GF-D8 (cell line): ENCODE data around the gene SPTA1.
A peak's percentile ranks its signal among the peaks of the same experiment; 100 is the strongest.

Source experiments
- DNase-seq: peaks from one replicate; lab custom pipeline; 2025; lab: John Stamatoyannopoulos, UW

SPTA1 gene

DNA sequence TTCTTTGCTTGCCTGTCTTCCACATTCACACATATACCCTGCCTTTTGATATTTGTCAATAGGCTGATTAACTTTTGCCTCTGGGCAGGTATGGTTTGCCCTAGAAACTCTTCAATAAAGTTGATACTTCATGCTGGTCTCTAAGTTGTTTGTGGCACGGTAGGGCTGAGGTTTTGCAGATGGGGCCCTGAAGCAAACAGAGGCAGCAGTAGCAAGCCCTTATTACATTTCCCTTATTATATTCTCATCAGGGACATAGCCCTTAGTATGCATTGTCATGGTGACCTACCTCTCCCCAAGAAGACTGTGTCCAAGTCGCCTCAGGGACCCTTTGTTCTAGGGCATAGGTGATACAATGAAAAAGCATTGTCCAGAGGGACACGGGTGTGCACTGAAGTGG, 116.0 kb downstream of the SPTA1 start, which contains the start of gene OR6P1:
Gene OR6P1, minus strand, starts transcription at position 101 of the 400 bp plus-strand sequence. CDS start 6,976 bp downstream, outside the sequence.
- no peak for DNase-seq

- peak; percentile 60 for DNase-seq
Measured at GRCh38 chr1:158564608-158565007, 121.9 kb downstream of the SPTA1 start.

GRCh38 chr1:158563853-158564252, 122.7 kb downstream of the SPTA1 start:
- DNase-seq: no peak
